SU-DHL-6 (cell line): ENCODE data around the gene SRGAP3.

Source experiments
- H2AFZ ChIP-seq: fragments of 200-600 bp; sonication (generic); 2 replicates; pipeline ENCODE4 v1.6.1; 2014; ENCODE audit warnings: low read depth, mild to moderate bottlenecking, moderate library complexity, mixed read lengths, antibody characterized with exemption, low read length; ENCODE audit not compliant: severe bottlenecking
- H3F3A ChIP-seq: fragments of 200-600 bp; shearing (Covaris generic); 2 replicates; pipeline ENCODE4 v1.6.0; 2016; ENCODE audit warnings: antibody characterized with exemption, mild to moderate bottlenecking; ENCODE audit not compliant: insufficient read depth
- H3K27ac ChIP-seq: fragments of 200-600 bp; sonication (generic); 2 replicates; pipeline ENCODE4 v1.5.1; 2016; ENCODE audit warnings: low read depth, mild to moderate bottlenecking, low read length, moderate library complexity, mixed read lengths
- H3K27me3 ChIP-seq: fragments of 200-600 bp; sonication (generic), shearing (Covaris generic); 2 replicates; pipeline ENCODE4 v1.6.0; 2014; ENCODE audit warnings: mild to moderate bottlenecking, low read length
- H3K36me3 ChIP-seq: fragments of 200-600 bp; sonication (generic); 2 replicates; pipeline ENCODE4 v1.6.1; 2014; ENCODE audit warnings: mild to moderate bottlenecking, low read length, mixed read lengths
- H3K4me2 ChIP-seq: fragments of 300-600, 200-600 bp; shearing (Covaris generic), sonication (generic); 2 replicates; pipeline ENCODE4 v1.6.0; 2014; ENCODE audit warnings: low read length, low read depth, mild to moderate bottlenecking; ENCODE audit not compliant: poor library complexity, severe bottlenecking
- H3K4me3 ChIP-seq: fragments of 200-600 bp; sonication (generic); 2 replicates; pipeline ENCODE4 v1.5.1; 2014; ENCODE audit warnings: antibody characterized with exemption, low read length, mild to moderate bottlenecking, mixed read lengths; ENCODE audit not compliant: insufficient read depth, poor library complexity, severe bottlenecking
- H3K79me2 ChIP-seq: fragments of 200-600 bp; sonication (generic); 2 replicates; pipeline ENCODE4 v1.6.1; 2014; ENCODE audit warnings: mild to moderate bottlenecking, low read length, moderate library complexity; ENCODE audit not compliant: insufficient read depth
- H3K9ac ChIP-seq: fragments of 200-600 bp; sonication (generic); 2 replicates; pipeline ENCODE4 v1.7.0; 2014; ENCODE audit warnings: mild to moderate bottlenecking, low read length
- H3K9me2 ChIP-seq: fragments of 200-600 bp; sonication (generic); replicated peaks from 2 replicates; pipeline ENCODE4 v1.6.1; 2014; ENCODE audit warnings: low read length; ENCODE audit not compliant: insufficient read depth
- H3K9me3 ChIP-seq: fragments of 200-600 bp; sonication (generic); 2 replicates; pipeline ENCODE4 v1.6.1; 2014; ENCODE audit warnings: low read length, mixed read lengths; ENCODE audit not compliant: insufficient read depth
- H4K20me1 ChIP-seq: fragments of 200-600 bp; sonication (generic); 2 replicates; pipeline ENCODE4 v1.6.1; 2014; ENCODE audit warnings: low read depth, mild to moderate bottlenecking, antibody characterized with exemption, low read length, moderate library complexity, mixed read lengths
- EZH2phosphoT487 ChIP-seq: fragments of 200-600 bp; sonication (generic), shearing (Covaris generic); conservative IDR thresholded peaks from 2 replicates; pipeline ENCODE4 v1.6.1; 2018; ENCODE audit warnings: mild to moderate bottlenecking, antibody characterized with exemption, low read length, moderate library complexity, mixed read lengths
- TF ChIP-seq, protein P1 (sequence below): fragments of 200-600 bp; sonication (generic); IDR thresholded peaks from one replicate; pipeline ENCODE4 v1.5.1; 2017; ENCODE audit warnings: antibody characterized with exemption, mild to moderate bottlenecking, low read length, moderate library complexity; ENCODE audit not compliant: insufficient read depth, poor library complexity, severe bottlenecking

The SRGAP3 gene

DNA sequence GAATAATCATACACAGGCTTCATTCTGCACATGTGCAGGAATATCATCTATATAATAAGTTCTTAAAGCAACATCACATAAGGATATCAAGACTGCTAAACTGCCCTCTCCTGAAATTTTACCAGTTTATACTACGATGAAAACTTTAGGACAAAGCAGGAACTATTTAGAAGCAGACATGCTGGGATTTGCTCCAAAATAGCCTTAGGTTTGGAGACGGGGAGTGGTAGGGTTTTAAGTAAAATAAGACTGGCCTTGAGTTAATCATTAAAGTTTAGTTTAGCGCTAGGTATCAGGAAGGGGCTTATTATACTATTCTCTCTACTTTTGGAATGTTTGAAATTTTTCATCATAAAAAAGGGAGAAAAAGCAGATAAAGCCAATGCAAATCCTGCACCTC lies 115.8 kb downstream of the SRGAP3 start:
- H3K9ac ChIP-seq: no peak overlapping the region
- no peaks in the 10 kb centered on the region for H3K79me2 ChIP-seq
- no peaks in the 10 kb centered on the region for H3K27me3 ChIP-seq
- H3K4me2 ChIP-seq: no peak overlapping the region
- H3K36me3 ChIP-seq: no peaks in the 10 kb centered on the region
- no peak overlapping the region for H3K4me3 ChIP-seq
- no peak overlapping the region for H3K27ac ChIP-seq
- H3F3A ChIP-seq: no peaks in the 10 kb centered on the region
- no peaks in the 10 kb centered on the region for H3K9me2 ChIP-seq
- TF ChIP-seq EZH2phosphoT487: no peak
- TF ChIP-seq, protein P1, sequence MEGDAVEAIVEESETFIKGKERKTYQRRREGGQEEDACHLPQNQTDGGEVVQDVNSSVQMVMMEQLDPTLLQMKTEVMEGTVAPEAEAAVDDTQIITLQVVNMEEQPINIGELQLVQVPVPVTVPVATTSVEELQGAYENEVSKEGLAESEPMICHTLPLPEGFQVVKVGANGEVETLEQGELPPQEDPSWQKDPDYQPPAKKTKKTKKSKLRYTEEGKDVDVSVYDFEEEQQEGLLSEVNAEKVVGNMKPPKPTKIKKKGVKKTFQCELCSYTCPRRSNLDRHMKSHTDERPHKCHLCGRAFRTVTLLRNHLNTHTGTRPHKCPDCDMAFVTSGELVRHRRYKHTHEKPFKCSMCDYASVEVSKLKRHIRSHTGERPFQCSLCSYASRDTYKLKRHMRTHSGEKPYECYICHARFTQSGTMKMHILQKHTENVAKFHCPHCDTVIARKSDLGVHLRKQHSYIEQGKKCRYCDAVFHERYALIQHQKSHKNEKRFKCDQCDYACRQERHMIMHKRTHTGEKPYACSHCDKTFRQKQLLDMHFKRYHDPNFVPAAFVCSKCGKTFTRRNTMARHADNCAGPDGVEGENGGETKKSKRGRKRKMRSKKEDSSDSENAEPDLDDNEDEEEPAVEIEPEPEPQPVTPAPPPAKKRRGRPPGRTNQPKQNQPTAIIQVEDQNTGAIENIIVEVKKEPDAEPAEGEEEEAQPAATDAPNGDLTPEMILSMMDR: no peak
- no peak overlapping the region for H2AFZ ChIP-seq
- no peaks in the 10 kb centered on the region for H3K9me3 ChIP-seq
- no peaks in the 10 kb centered on the region for H4K20me1 ChIP-seq

DNA sequence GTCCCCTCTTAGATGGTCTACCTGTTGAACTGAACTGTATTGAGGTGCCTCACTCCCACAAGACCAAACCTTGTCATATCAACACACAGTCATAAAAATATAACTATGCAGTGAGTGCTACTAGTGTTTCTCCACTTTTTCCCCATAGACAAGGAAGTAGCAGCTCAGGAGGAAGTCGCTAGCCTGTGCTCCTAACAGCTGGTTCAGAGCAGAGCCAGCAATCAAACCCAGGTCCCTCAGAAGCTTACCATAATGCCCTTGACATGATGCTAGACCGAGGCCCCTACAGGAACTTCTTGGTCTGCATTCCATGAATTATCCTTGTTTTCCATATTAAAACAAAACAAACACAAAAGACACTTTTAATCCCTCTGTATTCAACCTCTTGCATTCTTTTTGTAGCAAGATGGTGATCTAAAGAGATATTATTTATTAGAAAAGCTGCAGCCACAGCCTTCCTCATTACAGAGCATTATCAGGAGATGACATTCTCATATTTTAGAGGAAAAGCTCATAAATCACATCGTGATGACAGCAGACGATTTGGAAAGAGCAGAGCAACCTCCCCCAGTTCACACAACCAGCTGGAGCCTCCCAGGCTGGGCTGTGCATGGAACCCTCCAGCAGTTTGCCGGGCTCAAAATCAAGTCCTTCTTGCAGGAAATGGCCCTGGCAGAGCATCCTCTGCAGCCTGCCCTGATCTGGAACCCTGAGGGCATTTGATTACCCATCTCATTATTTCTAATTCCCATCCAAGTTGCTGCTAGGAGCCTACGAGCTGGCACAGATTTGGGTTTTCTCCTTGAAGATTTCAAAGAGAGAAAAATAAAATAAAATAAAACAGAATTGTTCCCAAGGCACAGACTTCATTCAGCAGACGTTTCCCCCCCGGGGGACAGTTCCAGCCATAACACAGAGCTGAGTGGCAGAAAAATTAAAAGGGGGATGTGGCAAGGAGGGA lies 118.8 kb downstream of the SRGAP3 start:
- Histone ChIP-seq H2AFZ (no peak overlapping the region), H3K4me2 (no peak overlapping the region), H3K79me2 (no peaks in the 10 kb centered on the region), H3K9ac (no peak overlapping the region), H3K36me3 (no peaks in the 10 kb centered on the region), H3K27ac (no peak overlapping the region), H3F3A (no peaks in the 10 kb centered on the region), H3K9me2 (no peaks in the 10 kb centered on the region), H3K4me3 (no peak overlapping the region), H3K9me3 (no peaks in the 10 kb centered on the region), H4K20me1 (no peaks in the 10 kb centered on the region), H3K27me3 (no peaks in the 10 kb centered on the region)
- no peak for TF ChIP-seq EZH2phosphoT487
- TF ChIP-seq, protein P1: no peak

DNA sequence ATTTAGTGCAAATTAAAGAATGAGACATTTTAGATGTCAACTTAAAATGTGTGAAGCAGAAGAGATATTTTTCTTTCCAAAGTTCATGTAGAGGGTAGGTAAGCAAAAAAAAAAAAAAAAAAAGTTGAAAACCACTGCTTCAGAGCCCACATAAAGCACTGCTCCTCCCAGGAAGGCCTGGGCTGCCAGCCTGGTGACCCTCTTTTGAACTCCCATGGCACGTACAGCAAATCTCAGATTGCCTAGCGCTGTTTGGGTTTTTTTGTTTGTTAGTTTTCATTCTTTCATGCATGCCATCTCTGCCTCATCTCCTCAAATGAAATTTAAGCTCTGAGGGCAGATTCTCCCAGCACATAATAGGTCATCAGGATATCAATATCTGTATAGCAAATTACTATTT lies 120.1 kb downstream of the SRGAP3 start:
- H3F3A ChIP-seq: no peaks in the 10 kb centered on the region
- H3K4me3 ChIP-seq: no peak overlapping the region
- H2AFZ ChIP-seq: no peak overlapping the region
- TF ChIP-seq, protein P1: no peak
- no peak for TF ChIP-seq EZH2phosphoT487
- no peaks in the 10 kb centered on the region for H3K9me3 ChIP-seq
- H3K27me3 ChIP-seq: no peaks in the 10 kb centered on the region
- no peak overlapping the region for H3K4me2 ChIP-seq
- H3K79me2 ChIP-seq: no peaks in the 10 kb centered on the region
- H3K27ac ChIP-seq: no peak overlapping the region
- H3K9me2 ChIP-seq: no peaks in the 10 kb centered on the region
- no peaks in the 10 kb centered on the region for H3K36me3 ChIP-seq
- no peaks in the 10 kb centered on the region for H4K20me1 ChIP-seq
- no peak overlapping the region for H3K9ac ChIP-seq
